PFSK-1 (cell line): Measurements from ENCODE around the gene STRA8.

Source experiments
- POLR2AphosphoS5 ChIP-seq: IDR thresholded peaks from 2 replicates; pipeline ENCODE4 v1.6.1; 2012; ENCODE audit warnings: low read depth, mild to moderate bottlenecking, control low read depth, low read length, moderate library complexity
- REST ChIP-seq, 2 experiments: IDR thresholded peaks; 2 replicates each; pipeline versions ENCODE4 v1.6.1 to v1.8.0; 2011 to 2012; ENCODE audit warnings: low read depth in 2 of 2, low read length in 2 of 2, control low read depth in 1 of 2, inconsistent platforms in 1 of 2, mild to moderate bottlenecking in 1 of 2, moderate library complexity in 1 of 2; ENCODE audit not compliant: insufficient read depth in 1 of 2
- TAF1 ChIP-seq: IDR thresholded peaks from 2 replicates; pipeline ENCODE4 v1.6.1; 2012; ENCODE audit warnings: low read length, control low read depth, borderline replicate concordance; ENCODE audit not compliant: insufficient read depth

GRCh38 chr7:135211179-135211945 is 22.3 kb upstream of the STRA8 start, which contains the start of gene WDR91:
- TF ChIP-seq POLR2AphosphoS5 (peak; percentile 86), TAF1 (peak; percentile 95), REST (IDR thresholded peaks at IDR 0.05; ENCODE audit: insufficient read depth in 1 of 2, low read depth in 2 of 2, low read length in 2 of 2) (0 out of 4 replicates have a peak, but pooled peaks of 1 of the 2 experiments have one; percentile 16)
